Smooth muscle cell of the brain vasculature (primary cell): Measurements from ENCODE around the gene RBM26.

Experiments used
- DNase-seq: peaks from one replicate; pipeline ENCODE4 v3.0.0-alpha.2; 2012; ENCODE audit warnings: low read depth, low spot score

The RBM26 gene, protein sequence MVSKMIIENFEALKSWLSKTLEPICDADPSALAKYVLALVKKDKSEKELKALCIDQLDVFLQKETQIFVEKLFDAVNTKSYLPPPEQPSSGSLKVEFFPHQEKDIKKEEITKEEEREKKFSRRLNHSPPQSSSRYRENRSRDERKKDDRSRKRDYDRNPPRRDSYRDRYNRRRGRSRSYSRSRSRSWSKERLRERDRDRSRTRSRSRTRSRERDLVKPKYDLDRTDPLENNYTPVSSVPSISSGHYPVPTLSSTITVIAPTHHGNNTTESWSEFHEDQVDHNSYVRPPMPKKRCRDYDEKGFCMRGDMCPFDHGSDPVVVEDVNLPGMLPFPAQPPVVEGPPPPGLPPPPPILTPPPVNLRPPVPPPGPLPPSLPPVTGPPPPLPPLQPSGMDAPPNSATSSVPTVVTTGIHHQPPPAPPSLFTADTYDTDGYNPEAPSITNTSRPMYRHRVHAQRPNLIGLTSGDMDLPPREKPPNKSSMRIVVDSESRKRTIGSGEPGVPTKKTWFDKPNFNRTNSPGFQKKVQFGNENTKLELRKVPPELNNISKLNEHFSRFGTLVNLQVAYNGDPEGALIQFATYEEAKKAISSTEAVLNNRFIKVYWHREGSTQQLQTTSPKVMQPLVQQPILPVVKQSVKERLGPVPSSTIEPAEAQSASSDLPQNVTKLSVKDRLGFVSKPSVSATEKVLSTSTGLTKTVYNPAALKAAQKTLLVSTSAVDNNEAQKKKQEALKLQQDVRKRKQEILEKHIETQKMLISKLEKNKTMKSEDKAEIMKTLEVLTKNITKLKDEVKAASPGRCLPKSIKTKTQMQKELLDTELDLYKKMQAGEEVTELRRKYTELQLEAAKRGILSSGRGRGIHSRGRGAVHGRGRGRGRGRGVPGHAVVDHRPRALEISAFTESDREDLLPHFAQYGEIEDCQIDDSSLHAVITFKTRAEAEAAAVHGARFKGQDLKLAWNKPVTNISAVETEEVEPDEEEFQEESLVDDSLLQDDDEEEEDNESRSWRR

DNA sequence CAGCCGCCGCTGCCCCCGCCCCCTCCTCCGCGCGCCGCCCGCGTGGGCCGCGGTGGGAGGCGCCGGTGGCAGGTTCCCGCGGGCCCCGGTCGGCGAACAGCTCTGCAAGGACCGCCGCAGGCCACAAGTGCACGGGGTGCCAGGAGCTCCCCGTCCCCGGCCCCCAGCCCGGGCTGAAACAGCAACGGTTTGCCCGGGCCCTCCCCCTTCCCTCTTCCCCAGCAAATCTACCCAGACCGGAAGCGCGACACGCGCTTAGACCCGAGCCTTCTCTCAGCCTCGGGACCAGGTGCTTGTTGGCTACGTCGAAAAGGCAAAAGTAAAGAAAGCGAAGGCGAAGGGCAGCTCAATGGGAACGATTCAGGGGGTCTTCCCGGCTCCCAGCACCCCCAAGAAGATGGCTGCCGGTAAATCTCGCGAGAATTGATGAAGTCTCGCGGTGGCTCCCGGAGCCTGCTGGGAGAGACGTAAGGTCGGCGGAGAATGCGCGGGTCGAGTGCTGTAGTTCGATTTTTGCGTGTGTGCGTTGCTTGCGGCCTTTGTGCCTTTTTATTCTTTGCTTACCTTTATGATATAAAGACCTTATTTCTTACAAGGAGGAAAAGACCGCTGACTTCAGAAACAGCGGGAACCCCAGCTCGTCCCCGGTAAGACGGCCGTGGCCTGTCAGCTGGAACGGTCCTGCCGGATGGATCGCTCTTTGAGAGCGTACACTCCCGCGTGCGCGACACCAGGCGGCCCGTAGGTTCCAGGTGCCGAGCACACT is at the start of gene RBM26:
TSS of gene RBM26 (minus strand) at position 425 of the 766 bp plus-strand sequence. CDS start 481 bp downstream, outside the sequence.
- DNase-seq, result peak; percentile 89

DNA sequence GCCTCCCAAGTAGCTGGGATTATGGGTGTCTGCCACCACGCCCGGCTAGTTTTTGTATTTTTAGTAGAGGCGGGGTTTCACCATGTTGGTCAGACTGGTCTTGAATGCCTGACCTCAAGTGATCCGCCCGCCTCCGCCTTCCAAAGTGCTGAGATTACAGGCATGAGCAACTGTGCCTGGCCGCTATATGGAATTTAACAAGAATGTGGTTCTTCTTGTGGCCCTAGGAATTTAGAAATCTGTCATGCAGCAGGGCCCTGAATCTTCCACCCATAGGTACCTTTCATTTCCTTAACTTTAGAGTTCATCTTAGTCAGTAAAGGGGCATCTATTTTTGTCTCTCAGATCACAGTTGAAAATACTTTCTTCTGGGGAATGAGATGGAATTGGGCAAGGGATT is 49.3 kb upstream of the RBM26 start:
- DNase-seq, result no peak

- no peak for DNase-seq
Observed at GRCh38 chr13:79452239-79452913, 46.3 kb upstream of the RBM26 start.

DNA sequence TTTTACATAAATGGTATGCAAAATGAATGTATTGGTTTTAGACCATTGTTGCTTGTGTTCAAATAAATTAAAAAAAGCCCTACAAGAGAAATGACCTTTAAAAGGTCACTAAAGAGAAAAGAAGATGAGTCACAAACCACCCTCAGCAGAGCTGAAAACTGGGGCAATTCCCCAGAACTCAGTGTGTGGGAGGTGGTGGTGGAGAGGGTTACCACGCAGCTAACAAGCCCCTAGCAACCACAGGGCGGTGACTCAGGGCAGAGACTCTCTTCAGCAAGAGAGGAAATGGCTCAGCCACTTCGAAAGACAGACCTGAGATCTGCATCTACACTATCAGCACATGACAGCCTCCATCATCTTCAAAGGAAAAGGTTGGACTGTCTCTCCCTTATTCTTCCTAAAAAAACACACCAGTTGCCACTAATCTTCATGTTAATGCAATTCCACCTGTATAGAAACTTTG is 45.5 kb upstream of the RBM26 start:
- DNase-seq, result no peak

DNA sequence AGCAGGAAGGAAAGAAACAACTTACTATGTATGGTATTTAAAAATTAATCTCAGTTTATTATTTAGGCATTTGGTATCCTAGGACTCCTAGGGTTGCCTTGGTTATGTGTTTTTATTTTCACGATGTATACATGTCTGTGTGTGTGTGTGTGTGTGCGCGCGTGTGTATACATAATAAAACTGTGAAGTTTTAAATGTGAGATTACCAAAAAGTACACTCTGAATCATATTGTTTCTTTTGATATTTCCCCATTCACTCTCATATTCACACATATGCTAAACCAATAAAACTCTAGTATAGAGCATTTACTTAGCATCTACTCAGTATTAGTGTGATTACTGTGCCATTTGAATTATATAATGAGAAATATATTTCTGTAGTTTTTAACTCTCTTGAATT is 44.1 kb upstream of the RBM26 start:
- no peak for DNase-seq

DNA sequence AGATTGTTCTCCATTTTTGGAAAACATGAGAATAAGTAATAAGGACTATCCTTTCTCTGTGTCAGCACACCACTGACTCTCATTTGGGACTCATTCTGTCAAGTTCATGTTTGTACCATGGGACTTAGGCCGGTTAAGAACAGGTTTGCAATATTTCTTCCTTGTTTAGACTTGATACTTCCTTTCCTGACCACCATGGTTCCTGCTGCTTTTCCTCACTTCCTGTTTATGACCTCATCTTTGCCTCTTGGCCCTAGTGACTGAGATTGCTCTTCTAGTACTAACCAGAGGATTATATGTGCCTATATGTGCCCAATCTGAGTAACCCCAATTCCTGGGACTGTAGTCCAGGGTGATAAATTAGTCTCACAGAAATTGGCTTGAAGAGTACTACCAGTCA is 42.4 kb upstream of the RBM26 start:
- DNase-seq, result no peak

GRCh38 chr13:79447741-79448140 is 41.7 kb upstream of the RBM26 start:
- no peak for DNase-seq

- no peak for DNase-seq
Observed at GRCh38 chr13:79447141-79447540, 41.1 kb upstream of the RBM26 start.

DNA sequence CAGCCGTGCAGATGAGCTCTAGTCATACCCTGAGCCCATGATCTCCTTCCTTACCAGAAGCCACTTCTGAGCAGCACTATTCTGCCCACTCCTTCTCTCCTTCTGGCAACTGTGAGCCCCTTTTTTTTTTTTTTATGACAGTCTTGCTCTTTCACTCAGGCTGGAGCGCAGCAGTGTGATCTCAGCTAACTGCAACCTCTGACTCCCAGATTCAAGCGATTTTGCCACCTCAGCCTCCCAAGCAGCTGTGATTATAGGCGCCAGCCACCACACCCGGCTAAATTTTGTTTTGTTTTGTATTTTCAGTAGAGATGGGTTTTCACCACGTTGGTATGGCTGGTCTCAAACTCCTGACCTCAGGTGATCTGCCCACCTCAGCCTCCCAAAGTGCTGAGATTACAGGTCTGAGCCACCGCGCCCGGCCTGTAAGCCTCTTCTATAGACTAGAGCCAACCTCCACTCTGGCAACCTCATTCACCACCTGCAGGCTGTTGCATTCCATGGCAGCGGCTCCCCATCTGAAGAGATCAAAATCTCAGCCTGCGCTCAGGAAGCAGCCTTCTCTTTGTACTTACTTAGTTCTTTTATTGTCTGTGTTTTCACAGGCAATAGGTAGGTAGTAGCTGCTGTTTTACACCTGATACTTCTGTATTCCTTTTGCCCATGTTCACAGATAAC is 40.1 kb upstream of the RBM26 start:
- DNase-seq, result no peak

GRCh38 chr13:79442706-79443105 is 36.7 kb upstream of the RBM26 start:
- no peak for DNase-seq

DNA sequence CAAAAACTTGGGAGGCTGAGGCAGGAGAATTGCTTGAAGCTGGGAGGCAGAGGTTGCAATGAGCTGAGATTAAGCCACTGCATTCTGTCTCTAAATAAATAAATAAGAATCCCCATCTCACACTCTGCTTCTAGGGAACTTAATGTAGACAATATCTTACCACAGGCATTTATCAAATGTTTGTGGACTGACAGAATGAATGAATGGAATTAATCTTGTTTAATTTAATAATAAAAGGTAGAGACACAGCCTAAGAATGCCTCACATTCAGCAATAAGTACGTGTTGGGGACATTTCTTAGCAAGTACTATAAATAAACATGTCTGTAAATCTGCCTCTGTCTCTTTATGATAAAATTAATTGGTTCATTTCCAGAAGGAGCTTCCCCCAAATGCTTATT is 36.2 kb upstream of the RBM26 start:
- no peak for DNase-seq

DNA sequence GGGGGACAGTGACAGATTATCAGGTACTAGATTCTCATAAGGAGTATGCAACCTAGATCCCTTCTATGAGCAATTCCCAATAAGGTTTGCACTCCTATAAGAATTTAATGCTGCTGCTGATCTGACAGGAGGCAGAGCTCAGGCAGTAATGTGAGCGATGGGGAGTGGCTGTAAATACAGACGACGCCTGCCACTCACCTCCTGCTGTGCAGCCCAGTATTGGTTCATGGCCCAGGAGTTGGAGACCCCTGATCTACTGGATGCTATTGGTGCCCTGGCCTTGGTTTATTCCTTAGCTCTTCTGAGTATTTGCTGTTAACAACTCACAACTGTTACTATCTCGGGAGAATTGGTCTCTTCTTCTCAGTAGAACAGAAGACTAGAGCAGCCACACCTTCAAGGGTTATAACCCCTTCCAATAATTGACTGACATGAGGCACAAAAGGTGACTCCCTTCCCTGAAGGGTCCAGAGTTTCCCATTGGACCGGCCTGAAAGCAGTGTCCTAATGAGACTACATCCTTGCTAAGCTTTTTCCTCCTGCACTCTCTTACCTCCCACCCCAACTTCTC is 35.0 kb upstream of the RBM26 start:
- DNase-seq, result no peak

DNA sequence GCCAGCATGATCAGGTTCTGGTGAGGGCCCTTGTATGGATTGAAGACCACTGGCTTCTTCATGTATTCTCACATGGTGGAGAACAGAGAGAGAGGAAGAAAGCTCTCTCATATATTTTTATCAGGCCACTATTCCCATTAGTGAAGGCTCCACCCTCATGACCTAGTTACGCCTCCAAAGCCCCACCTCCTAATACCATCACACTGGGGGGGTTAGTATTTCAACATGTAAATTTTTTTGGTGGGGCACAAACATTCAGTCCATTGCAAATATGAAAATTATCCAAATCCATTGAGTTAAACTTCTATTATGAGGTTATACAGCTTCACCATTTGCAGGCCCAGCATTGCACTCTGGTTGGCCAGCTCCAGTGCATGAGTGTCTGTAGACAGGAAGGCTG is 33.2 kb upstream of the RBM26 start:
- no peak for DNase-seq

DNA sequence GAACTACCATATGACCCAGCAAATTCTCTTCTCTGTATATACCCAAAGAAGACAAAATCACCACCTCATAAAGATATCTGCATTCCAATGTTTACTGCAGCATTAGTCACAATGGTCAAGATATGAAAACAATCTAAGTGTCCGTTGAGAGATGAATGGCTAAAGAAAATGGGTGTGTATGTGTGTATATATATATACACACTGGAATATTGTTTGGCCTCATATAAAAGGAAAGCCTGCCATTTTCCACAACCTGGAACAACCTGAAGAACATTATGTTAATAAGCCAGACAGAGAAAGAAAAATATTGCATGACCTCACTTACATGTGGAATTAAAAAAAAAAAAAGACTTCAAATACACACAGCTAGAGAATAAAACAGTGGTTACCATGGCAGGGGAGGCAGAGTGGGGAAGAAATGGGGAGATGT is 29.5 kb upstream of the RBM26 start:
- DNase-seq, result no peak

DNA sequence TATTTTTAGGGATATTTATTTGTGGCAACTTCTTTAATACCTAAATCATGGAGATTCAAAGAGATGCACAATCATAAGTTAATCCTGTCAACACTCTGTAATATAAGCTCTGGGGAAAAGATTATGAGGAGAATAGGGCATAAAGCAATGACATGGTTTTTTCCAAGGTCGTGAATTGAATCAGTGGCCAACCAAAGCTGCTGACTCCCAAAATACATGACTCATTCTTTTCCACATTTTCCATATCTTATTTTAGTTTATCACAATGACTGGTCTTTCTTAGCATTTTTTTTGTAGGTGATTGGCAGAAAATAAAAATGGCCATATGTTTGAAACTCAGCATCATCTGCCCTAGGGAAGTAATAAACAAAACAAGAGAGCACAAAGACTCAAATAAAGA is 28.5 kb upstream of the RBM26 start:
- no peak for DNase-seq

GRCh38 chr13:79432992-79433391 is 26.9 kb upstream of the RBM26 start:
- DNase-seq, result no peak

DNA sequence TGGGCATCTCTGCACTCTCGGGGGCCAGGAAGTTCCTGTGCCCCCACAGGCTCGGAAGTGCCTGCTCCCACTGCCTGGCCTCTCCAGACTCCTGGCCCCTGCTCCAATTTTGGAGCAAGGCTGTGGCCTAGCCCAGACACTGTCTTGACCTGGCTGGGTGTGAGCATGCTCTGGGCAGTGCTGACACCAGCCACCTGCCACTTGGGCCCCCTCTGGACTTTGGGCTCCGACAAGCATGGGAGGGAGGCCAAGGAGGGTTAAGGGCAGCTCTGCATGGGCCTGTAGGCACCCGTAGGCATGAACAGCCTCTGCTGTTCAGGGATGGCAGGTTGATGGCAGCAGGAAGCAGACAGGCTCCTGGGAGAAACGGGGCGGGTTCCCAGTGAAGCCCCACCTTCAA is 26.0 kb upstream of the RBM26 start:
- no peak for DNase-seq

DNA sequence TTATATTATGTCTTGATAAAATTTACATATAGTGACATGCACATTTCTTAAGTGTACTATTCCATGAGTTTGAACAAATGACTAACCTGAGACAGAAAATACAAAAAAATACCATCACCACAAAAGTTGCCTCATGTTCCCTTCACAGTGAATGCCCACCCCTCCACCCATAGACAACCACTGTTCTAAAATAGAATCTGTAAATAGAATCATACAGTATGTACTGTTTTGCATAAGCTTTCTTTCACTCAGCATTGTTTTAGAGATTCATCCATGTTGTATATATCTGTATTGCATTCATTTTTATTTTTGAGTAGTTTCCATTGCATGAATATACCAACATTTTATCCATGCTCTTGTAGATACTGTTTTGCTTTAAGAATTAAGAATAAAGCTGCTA is 23.3 kb upstream of the RBM26 start:
- no peak for DNase-seq

DNA sequence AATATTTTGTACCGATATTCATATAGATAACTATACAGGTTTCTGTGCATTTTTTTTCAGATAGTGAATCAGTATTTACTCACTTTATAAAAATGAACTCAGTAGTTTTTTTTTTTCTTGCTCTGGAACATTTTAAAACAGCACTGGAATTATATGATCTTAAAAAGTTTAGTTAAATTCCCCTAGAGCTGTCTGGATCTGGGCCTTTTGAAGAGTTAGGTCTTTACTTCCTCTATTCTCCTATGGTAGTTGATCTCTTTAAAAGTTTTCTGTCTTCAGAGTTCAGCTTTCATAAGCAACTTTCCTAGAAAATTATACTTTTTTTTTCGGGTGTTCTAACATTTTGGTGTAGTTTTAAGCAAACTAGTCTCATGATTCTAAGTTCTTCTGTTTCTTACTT is 21.8 kb upstream of the RBM26 start:
- no peak for DNase-seq

GRCh38 chr13:79427265-79427664 is 21.2 kb upstream of the RBM26 start:
- DNase-seq, result no peak
